ENCODE measurements around the gene RLN3.

DNA sequence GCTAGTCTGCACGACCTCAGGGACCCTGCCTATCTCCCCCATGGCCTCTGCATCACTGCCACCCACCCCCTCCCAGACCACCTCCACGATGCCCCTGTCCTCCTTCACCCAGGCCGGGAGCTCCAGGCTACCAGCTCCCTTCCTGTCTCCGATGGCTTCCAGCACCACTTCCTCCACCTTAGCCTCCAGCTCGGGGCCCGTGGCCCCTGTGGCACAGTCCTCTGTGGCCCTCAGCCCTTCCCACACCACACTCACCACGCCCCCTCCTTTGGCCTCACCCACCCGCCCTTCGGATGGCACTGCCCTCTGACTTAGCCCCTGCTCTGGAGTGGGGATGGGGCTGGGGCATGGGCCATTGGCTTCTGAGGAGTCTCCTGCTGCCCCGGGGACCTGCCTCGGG, 26.8 kb downstream of the RLN3 start:
- TF ChIP-seq CTCF (IDR thresholded peaks at IDR 0.05) (no peak), USF2 (IDR thresholded peaks at IDR 0.05; ENCODE audit: borderline replicate concordance, low read depth, low read length) (no peak)
